Stimulated activated CD4-positive, alpha-beta T cell treated with anti-CD3 and anti-CD28 coated beads, Interleukin-1b, Interleukin-23, amount 100 ng/mL, for 1 hour (primary cell): Measurements from ENCODE around the gene PPIE.

Experiments
- DNase-seq, 2 donors: peaks; one replicate each; pipeline ENCODE4 v3.0.0-alpha.2; 2020; ENCODE audit warnings: low read depth in 2 of 2

PPIE gene

DNA sequence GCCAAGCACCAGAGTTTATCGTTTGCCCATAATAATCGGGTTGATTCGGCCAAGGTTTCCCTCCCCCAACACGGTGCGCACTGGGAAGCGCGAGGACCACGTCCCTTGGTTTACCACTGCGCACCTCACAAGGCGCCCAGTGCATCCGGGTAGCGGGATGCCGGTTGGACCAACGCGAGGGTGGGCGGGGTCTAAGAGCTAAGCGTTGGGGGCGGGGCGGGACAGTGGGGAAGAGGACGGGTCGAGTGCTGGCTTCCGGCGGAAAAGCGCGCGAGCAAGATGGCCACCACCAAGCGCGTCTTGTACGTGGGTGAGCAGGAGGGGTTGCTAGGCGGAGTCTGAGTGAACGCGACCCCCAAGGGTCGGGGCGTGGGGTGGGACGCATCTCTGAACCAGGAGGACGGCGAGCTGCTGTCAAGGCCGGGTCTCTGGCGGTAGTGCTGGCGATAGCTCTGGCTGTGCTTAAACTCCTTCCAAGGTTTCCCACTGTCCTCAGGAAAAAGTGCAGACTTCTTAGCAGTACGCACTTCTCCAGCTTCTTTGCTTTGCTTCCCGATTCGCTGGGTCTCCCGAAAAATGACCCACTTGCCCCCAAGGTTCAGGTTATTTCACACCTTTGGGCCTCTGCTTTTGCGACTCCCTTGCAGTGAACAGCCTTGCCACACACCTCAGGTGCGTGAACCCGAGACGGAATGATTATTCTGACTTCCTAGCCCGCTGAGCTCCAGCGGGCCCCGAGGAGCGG, at the start of gene PPIE:
TSS of gene PPIE (plus strand) at position 261 of the 745 bp plus-strand sequence. CDS start at position 280, 19 bp downstream.
- DNase-seq, result peak; percentile 89 to 96

DNA sequence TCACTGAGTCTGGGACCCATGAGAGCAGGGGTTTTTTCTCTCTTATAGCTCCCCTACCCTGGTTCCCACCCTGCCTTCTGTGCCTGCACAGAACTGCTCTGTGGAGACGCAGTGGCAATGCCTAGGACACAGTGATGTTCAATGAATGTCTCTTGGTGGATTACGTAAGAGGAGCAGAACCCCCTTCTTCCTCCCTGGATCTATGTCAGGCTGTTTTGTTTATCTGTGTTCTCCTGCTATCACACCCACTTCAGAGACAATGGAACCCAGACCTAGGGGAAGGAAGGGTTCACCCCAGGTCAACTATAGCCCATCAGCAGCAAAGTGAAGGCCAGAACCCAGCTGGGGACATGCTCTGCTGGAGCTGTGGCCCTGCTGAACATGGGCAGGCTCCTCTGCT, 49.5 kb upstream of the PPIE start:
- DNase-seq, result no peak

- DNase-seq, result no peak
Observed at GRCh38 chr1:39689635-39690034, 49.0 kb upstream of the PPIE start.

- no peak for DNase-seq
Observed at GRCh38 chr1:39690225-39690624, 48.5 kb upstream of the PPIE start.

DNA sequence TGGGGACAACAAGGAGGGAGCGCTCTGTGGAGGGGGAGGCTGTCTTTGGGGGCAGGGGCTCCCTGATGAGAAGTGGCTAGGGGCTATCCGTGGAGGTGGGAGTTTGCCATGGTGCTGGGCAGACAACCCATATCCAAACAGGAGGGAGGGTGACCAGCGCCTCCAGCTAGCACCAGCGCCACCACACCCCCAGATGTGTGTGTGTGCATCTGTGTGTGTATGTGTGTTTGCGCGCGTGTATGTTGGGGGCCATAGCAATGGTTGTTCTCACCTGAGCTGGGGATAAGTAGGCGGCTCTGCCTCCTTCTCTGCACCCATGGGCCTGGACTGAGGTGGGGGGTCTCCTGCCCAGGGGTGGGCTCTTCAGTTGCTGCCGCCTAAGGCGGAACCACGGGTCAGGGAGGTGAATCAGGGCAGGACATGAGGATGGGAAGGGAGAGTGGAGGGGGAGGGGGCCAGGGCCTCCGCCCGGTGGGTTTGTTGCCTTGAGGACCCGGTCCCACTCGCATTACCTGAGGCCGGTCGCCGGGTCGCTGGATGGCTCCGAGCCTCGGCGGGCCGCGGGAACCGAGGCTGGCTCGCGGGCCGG, 47.8 kb upstream of the PPIE start:
- DNase-seq, result no peak

GRCh38 chr1:39691383-39692151, 47.1 kb upstream of the PPIE start, which contains the start of gene HPCAL4:
TSS of gene HPCAL4 (minus strand) at chr1:39691433. CDS start at chr1:39684603, 6,830 bp downstream.
- DNase-seq, result peak; percentile 72 to 81

DNA sequence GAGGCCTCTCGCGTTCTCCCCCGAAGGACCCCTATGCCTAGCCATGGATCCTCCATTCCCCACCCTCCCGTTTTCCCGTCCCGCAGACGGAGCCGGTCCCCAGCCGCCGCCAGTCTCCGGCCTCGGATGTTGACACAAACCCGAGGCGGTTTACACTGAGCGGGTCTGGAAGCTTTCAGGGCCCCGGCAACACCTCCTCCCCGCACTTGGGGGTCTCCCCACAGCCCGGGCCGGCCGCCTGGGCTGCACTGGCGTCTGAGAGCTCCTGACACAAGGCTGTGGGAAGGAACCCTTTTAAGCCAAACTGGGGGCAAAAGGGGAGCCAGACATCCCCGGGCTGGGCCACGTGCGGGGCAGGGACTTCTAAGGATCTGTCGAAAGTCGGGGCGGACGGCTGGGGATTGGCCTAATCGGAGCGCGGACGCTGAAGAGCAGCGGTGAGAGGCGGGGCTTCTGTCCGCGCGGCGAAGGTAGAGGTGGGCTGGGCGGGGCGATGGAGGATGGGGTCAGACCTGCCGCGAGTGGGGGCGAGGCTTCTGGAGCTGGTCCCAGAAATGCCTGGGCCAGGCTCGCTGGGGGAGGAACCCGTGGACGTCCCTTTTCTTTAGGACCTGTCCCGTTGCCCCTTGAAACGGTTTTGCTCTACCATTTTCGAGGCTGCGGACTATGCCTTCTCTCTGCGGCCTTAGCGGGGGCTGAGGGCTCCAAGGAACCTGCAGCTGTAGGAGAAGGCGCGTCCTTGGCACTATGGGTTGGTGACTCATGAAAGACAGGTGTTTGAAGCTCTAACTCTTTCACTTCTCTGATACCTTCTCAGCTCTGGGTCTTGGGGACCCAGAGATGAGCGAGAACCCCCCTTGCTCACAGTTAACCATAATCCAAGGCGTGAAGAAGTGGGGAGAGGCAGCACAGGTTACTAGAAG, 46.3 kb upstream of the PPIE start:
- no peak for DNase-seq

- DNase-seq, result no peak
Observed at GRCh38 chr1:39694026-39694425, 44.7 kb upstream of the PPIE start.

DNA sequence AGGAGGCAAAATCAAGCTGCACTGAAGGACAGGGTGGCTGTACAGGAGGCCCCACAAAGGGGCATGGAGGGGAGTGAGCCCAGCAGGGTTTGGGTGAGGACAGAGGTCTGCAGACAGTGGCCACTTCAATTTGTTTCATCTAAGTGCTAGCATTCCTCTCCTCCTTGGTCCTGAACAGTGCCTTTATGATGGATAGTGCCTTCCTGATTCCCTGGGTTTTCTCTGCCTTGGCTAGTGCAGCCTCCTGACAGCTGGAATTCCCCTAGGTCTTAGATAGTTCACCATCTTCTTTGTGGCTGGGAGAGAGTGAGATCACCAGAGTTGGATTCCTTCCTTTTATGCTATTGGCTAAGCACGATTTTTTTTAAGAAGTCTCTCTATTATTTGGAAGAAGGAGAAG, 43.7 kb upstream of the PPIE start:
- DNase-seq, result no peak

- DNase-seq, result no peak
Observed at GRCh38 chr1:39696448-39696847, 42.2 kb upstream of the PPIE start.

DNA sequence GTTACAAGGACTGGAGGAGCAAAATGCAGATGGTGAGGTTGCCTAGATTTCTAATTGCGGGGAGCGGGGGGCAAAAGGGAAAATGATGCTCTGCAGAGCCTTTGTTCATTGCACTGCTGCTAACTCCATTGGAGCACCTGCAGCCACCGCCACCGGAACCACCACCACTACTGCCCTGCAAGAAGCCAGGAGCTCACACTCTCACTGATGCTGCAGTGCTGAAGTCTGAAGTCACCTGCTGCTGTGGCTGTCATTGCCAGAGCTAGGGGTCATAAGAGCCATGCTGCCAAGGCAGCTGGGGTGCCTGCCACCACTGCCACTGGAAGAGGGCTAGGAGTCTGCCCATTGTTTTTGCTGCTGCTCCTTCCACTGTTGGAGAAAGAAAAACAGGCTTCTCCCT, 40.1 kb upstream of the PPIE start:
- DNase-seq, result no peak

GRCh38 chr1:39699419-39699818, 39.3 kb upstream of the PPIE start:
- DNase-seq, result no peak

- DNase-seq, result no peak
Observed at GRCh38 chr1:39700348-39700747, 38.3 kb upstream of the PPIE start.

- no peak for DNase-seq
Observed at GRCh38 chr1:39701049-39701439, 37.6 kb upstream of the PPIE start.

DNA sequence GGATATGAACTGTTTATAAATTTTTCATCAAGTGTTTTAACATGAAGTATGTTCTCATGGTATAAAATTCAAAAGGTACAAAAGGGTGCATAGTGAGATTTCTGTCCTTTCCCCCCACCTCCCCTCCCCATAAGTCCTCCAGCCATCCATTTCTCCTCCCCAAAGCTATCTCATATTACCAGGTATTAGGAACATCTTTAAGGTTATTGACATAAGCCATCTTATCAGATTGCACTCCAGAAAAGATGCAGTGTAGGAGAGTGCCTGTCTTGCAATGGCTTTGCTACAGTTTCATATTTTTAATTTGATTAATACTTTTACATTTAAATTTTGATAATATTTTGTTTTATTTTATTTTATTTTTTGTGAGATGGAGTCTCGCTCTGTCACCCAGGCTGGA, 33.9 kb upstream of the PPIE start:
- DNase-seq, result no peak

GRCh38 chr1:39707506-39707905, 31.2 kb upstream of the PPIE start:
- DNase-seq, result no peak

GRCh38 chr1:39711104-39711965, 27.3 kb upstream of the PPIE start:
- no peak for DNase-seq

GRCh38 chr1:39711966-39712340, 26.7 kb upstream of the PPIE start:
- DNase-seq, result no peak

DNA sequence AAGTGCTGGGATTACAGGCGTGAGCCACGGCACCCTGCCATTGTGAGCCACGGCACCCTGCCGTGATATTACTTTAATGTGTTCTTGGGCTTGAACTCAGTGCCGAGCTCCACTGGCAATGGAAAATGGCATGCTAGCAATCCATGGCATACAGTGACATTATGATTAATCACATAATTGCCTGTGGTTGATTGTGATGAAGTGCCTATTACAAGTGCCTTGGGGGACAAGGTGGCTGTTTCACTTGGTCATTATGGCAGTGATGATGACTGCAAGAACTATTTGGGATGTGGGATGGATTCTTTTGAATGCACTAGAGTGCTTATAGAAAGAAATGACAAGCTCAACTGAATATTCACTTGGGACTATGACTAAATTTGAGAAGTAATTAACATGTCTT, 25.1 kb upstream of the PPIE start:
- no peak for DNase-seq

- no peak for DNase-seq
Observed at GRCh38 chr1:39717809-39718208, 20.9 kb upstream of the PPIE start.
